IPS-18a (cell line): ENCODE data around the gene AAGAB.

ENCODE experiments used
- H3K27ac ChIP-seq: one replicate; pipeline ENCODE4 v1.5.1; 2013; ENCODE audit warnings: low read length
- H3K27me3 ChIP-seq: one replicate; pipeline ENCODE4 v1.6.1; 2013; ENCODE audit warnings: mild to moderate bottlenecking, low read length; ENCODE audit not compliant: control insufficient read depth, insufficient read depth
- H3K36me3 ChIP-seq: one replicate; pipeline ENCODE4 v1.6.1; 2013; ENCODE audit warnings: low read depth, low read length; ENCODE audit not compliant: control insufficient read depth
- H3K4me1 ChIP-seq: one replicate; pipeline ENCODE4 v1.6.1; 2013; ENCODE audit warnings: low read depth, low read length; ENCODE audit not compliant: control insufficient read depth
- H3K4me3 ChIP-seq: one replicate; pipeline ENCODE4 v1.5.1; 2013; ENCODE audit warnings: low read length
- H3K9ac ChIP-seq: one replicate; pipeline ENCODE4 v1.6.1; 2013; ENCODE audit warnings: mild to moderate bottlenecking, low read length, moderate library complexity
- H3K9me3 ChIP-seq: one replicate; pipeline ENCODE4 v1.6.1; 2013; ENCODE audit warnings: low read depth, low read length; ENCODE audit not compliant: control insufficient read depth

AAGAB gene

GRCh38 chr15:67227431-67227830 lies 27.0 kb downstream of the AAGAB start:
- Histone ChIP-seq H3K9me3 (no peaks in the 10 kb centered on the region), H3K4me1 (no peaks in the 10 kb centered on the region), H3K4me3 (no peak overlapping the region), H3K36me3 (peaks cover 10% of the 10 kb centered on the region), H3K9ac (no peak overlapping the region), H3K27ac (no peak overlapping the region), H3K27me3 (no peaks in the 10 kb centered on the region)

- Histone ChIP-seq H3K4me1 (no peaks in the 10 kb centered on the region), H3K36me3 (no peaks in the 10 kb centered on the region), H3K9me3 (no peaks in the 10 kb centered on the region), H3K4me3 (no peak overlapping the region), H3K27ac (no peak overlapping the region), H3K9ac (no peak overlapping the region), H3K27me3 (no peaks in the 10 kb centered on the region)
Observed at GRCh38 chr15:67225336-67225735, 29.1 kb downstream of the AAGAB start.

GRCh38 chr15:67224889-67225288 lies 29.6 kb downstream of the AAGAB start:
- Histone ChIP-seq H3K4me1 (no peaks in the 10 kb centered on the region), H3K27ac (no peak overlapping the region), H3K4me3 (no peak overlapping the region), H3K9me3 (no peaks in the 10 kb centered on the region), H3K9ac (no peak overlapping the region), H3K27me3 (no peaks in the 10 kb centered on the region), H3K36me3 (no peaks in the 10 kb centered on the region)

GRCh38 chr15:67219288-67219687 lies 35.2 kb downstream of the AAGAB start:
- Histone ChIP-seq H3K9ac (no peak overlapping the region), H3K9me3 (no peaks in the 10 kb centered on the region), H3K4me1 (no peaks in the 10 kb centered on the region), H3K36me3 (no peaks in the 10 kb centered on the region), H3K27me3 (no peaks in the 10 kb centered on the region), H3K27ac (no peak overlapping the region), H3K4me3 (no peak overlapping the region)

GRCh38 chr15:67218428-67218827 lies 36.0 kb downstream of the AAGAB start:
- H3K9me3 ChIP-seq = no peaks in the 10 kb centered on the region
- no peaks in the 10 kb centered on the region for H3K27me3 ChIP-seq
- no peaks in the 10 kb centered on the region for H3K4me1 ChIP-seq

GRCh38 chr15:67216859-67217258 lies 37.6 kb downstream of the AAGAB start:
- H3K4me3 ChIP-seq = no peak overlapping the region
- H3K4me1 ChIP-seq = no peaks in the 10 kb centered on the region
- no peaks in the 10 kb centered on the region for H3K36me3 ChIP-seq
- H3K27me3 ChIP-seq = no peaks in the 10 kb centered on the region
- H3K9ac ChIP-seq = no peak overlapping the region
- H3K9me3 ChIP-seq = no peaks in the 10 kb centered on the region
- no peak overlapping the region for H3K27ac ChIP-seq

More at GRCh38 chr15:67218428-67218827, 36.0 kb downstream of the AAGAB start:
- no peak overlapping the region for H3K27ac ChIP-seq
- no peaks in the 10 kb centered on the region for H3K36me3 ChIP-seq
- H3K9ac ChIP-seq = no peak overlapping the region
- no peak overlapping the region for H3K4me3 ChIP-seq

- Histone ChIP-seq H3K4me1 (no peaks in the 10 kb centered on the region), H3K9me3 (no peaks in the 10 kb centered on the region), H3K27me3 (no peaks in the 10 kb centered on the region), H3K9ac (no peak overlapping the region), H3K4me3 (no peak overlapping the region), H3K36me3 (no peaks in the 10 kb centered on the region), H3K27ac (no peak overlapping the region)
Observed at GRCh38 chr15:67215102-67215501, 39.4 kb downstream of the AAGAB start.

GRCh38 chr15:67212684-67213367 lies 41.6 kb downstream of the AAGAB start:
- Histone ChIP-seq H3K4me1 (no peaks in the 10 kb centered on the region), H3K9me3 (no peaks in the 10 kb centered on the region)

GRCh38 chr15:67210555-67211168 lies 43.8 kb downstream of the AAGAB start:
- no peaks in the 10 kb centered on the region for H3K9me3 ChIP-seq
- no peaks in the 10 kb centered on the region for H3K4me1 ChIP-seq
- no peak overlapping the region for H3K4me3 ChIP-seq
- H3K27ac ChIP-seq = no peak overlapping the region
- no peaks in the 10 kb centered on the region for H3K27me3 ChIP-seq
- peaks cover 5% of the 10 kb centered on the region for H3K36me3 ChIP-seq
- H3K9ac ChIP-seq = no peak overlapping the region

More at GRCh38 chr15:67212684-67213367, 41.6 kb downstream of the AAGAB start:
- Histone ChIP-seq H3K9ac (no peak overlapping the region), H3K36me3 (peaks cover 5% of the 10 kb centered on the region), H3K27me3 (no peaks in the 10 kb centered on the region), H3K4me3 (no peak overlapping the region), H3K27ac (no peak overlapping the region)

GRCh38 chr15:67208396-67208795 lies 46.1 kb downstream of the AAGAB start:
- Histone ChIP-seq H3K27me3 (no peaks in the 10 kb centered on the region), H3K36me3 (peaks cover 5% of the 10 kb centered on the region), H3K4me1 (no peaks in the 10 kb centered on the region), H3K27ac (no peak overlapping the region), H3K9ac (no peak overlapping the region), H3K4me3 (no peak overlapping the region), H3K9me3 (no peaks in the 10 kb centered on the region)

- Histone ChIP-seq H3K27ac (no peak overlapping the region), H3K27me3 (no peaks in the 10 kb centered on the region), H3K9ac (no peak overlapping the region), H3K9me3 (no peaks in the 10 kb centered on the region), H3K4me3 (no peak overlapping the region), H3K4me1 (no peaks in the 10 kb centered on the region), H3K36me3 (peaks cover 5% of the 10 kb centered on the region)
Observed at GRCh38 chr15:67207555-67208207, 46.8 kb downstream of the AAGAB start.
